Lung (tissue), 12 donors: ENCODE results near the gene PCDHA12. TPM values are rescaled to one million over a fixed set of nuclear protein-coding genes. Genes with fewer than 3 reads are reported as not detected.
"Not testable (repeated sequence)": the region's sequence is repeated elsewhere in the genome, so short reads cannot be mapped to it uniquely, and the experiment has no call there.

Source experiments
- ATAC-seq: fragments of 200-7000 bp; cut with Tn5 transposase; one replicate; pipeline ENCODE4 v1.9.1; 2020; ENCODE audit warnings: moderate number of reproducible peaks; ENCODE audit not compliant: insufficient read depth, low FRiP score
- DNase-seq, 3 donors: peaks; one replicate each; pipeline ENCODE4 v3.0.0-alpha.2; 2013 to 2017
- H3K27ac ChIP-seq, 2 donors: one replicate each; pipeline ENCODE4 v1.5.1; 2013; ENCODE audit warnings: mild to moderate bottlenecking in 2 of 2, moderate library complexity in 2 of 2, control low read depth in 1 of 2, inconsistent platforms in 1 of 2, low read depth in 1 of 2, low read length in 1 of 2
- H3K27me3 ChIP-seq, 3 donors: one replicate each; pipeline ENCODE4 v1.5.1; 2013; ENCODE audit warnings: low read length in 2 of 3; ENCODE audit not compliant: control insufficient read depth in 3 of 3, insufficient read depth in 3 of 3
- H3K36me3 ChIP-seq, 4 donors: one replicate each; pipeline ENCODE4 v1.5.1; 2013; ENCODE audit warnings: low read length in 4 of 4, mild to moderate bottlenecking in 1 of 4, moderate library complexity in 1 of 4; ENCODE audit not compliant: control insufficient read depth in 4 of 4, insufficient read depth in 4 of 4
- H3K4me1 ChIP-seq, 5 donors: one replicate each; pipeline ENCODE4 v1.5.1; 2013; ENCODE audit warnings: low read length in 5 of 5, mild to moderate bottlenecking in 2 of 5, moderate library complexity in 1 of 5; ENCODE audit not compliant: control insufficient read depth in 5 of 5, insufficient read depth in 5 of 5
- H3K4me3 ChIP-seq: one replicate; pipeline ENCODE4 v1.5.1; 2013; ENCODE audit warnings: mild to moderate bottlenecking, control low read depth, moderate library complexity
- H3K9ac ChIP-seq, 2 donors: one replicate each; pipeline ENCODE4 v1.5.1; 2013; ENCODE audit warnings: low read length in 2 of 2, control low read depth in 1 of 2; ENCODE audit not compliant: insufficient read depth in 1 of 2
- H3K9me3 ChIP-seq, 4 donors: one replicate each; pipeline ENCODE4 v1.5.1; 2013; ENCODE audit warnings: low read length in 3 of 4, mild to moderate bottlenecking in 1 of 4, moderate library complexity in 1 of 4; ENCODE audit not compliant: control insufficient read depth in 4 of 4, insufficient read depth in 3 of 4
- CTCF ChIP-seq: IDR thresholded peaks from 2 replicates; pipeline ENCODE4 v1.5.1; 2012; ENCODE audit warnings: mild to moderate bottlenecking; ENCODE audit errors: control extremely low read depth, extremely low read depth
- WGBS, 2 donors: extraction: QIAGEN DNeasy Blood & Tissue Kit; methylation state at CpG; one replicate each; pipeline ENCODE4 v1.1.7; 2013; 5-methylcytosine and 5-hydroxymethylcytosine counted together
- polyA plus RNA-seq, 2 donors: library from polyadenylated mRNA; stranded (reverse); fragments of 200-250 nt; gene quantifications; one replicate each; pipeline ENCODE4 v1.2.1, GENCODE V29; 2013
- total RNA-seq, 2 donors: library from RNA; depleted of rRNA in 1 of 2; stranded (reverse); fragments of >200 nt in 1 of 2; gene quantifications; one replicate each; pipeline ENCODE4 v1.2.1, GENCODE V29; 2014 to 2021
- donor health status: control.
- donor health status: control.
- donor health status: Bipolar disorder and iron deficiency.
- donor health status: healthy.
- donor health status: DM: yes; HTN: yes; CAD: no.

Gene PCDHA12
- total and polyA plus RNA-seq, 4 donors = 0.23 to 3.6 (median 0.86) TPM

GRCh38 chr5:140833993-140834392 lies 41.1 kb upstream of the PCDHA12 start, which contains the start of gene PCDHA7:
Gene PCDHA7 (plus strand): TSS chr5:140834269. CDS start chr5:140834384, 115 bp downstream.
- TF ChIP-seq CTCF = no peak
- WGBS, 2 donors = 7 to 10% methylated on average over 8 of the region's 8 CpGs
- ATAC-seq = no peak
- no peak within 1 kb of the TSS for H3K27ac ChIP-seq
- peak in 2 of 3 donors; percentile 11 to 35 for DNase-seq
- peaks cover 0 to 34% (median 1%) of the 10 kb centered on the region in 4 donors for H3K9me3 ChIP-seq
- H3K27me3 ChIP-seq = peaks cover 0 to 3% (median 0%) of the 10 kb centered on the region in 3 donors
- H3K9ac ChIP-seq = no peak within 1 kb of the TSS
- H3K36me3 ChIP-seq = no peaks in the 10 kb centered on the region
- H3K4me3 ChIP-seq = no peak within 1 kb of the TSS
- no peaks in the 10 kb centered on the region for H3K4me1 ChIP-seq

- H3K27ac ChIP-seq, H3K36me3 ChIP-seq, ATAC-seq, H3K4me3 ChIP-seq, H3K27me3 ChIP-seq, DNase-seq, H3K4me1 ChIP-seq, H3K9ac ChIP-seq: not testable (repeated sequence)
- H3K9me3 ChIP-seq = peaks cover 0 to 29% (median 1%) of the 10 kb centered on the region in 4 donors
- WGBS, 2 donors = 18 to 26% methylated on average over 24 to 27 of the region's 38 CpGs
These were observed 40.6 kb upstream of the PCDHA12 start for GRCh38 chr5:140834439-140835008.

GRCh38 chr5:140835622-140836510 lies 39.2 kb upstream of the PCDHA12 start:
- Histone ChIP-seq H3K36me3 (no peaks in the 10 kb centered on the region), H3K27me3 (no peaks in the 10 kb centered on the region), H3K9ac (no peak overlapping the region), H3K27ac (no peak overlapping the region), H3K9me3 (peaks cover 0 to 21% (median 2%) of the 10 kb centered on the region in 4 donors), H3K4me3 (no peak overlapping the region), H3K4me1 (no peaks in the 10 kb centered on the region)
- WGBS, 2 donors = 41 to 49% methylated on average over 103 of the region's 103 CpGs
- no peak for TF ChIP-seq CTCF
- ATAC-seq = no peak
- DNase-seq = no peak
